ENCODE data around the gene ACOXL. TPM values are rescaled to one million over a fixed set of nuclear protein-coding genes. Genes with fewer than 3 reads are reported as not detected.

The ACOXL gene
- total RNA-seq, 1 donor from 2014 or later = not detected

DNA sequence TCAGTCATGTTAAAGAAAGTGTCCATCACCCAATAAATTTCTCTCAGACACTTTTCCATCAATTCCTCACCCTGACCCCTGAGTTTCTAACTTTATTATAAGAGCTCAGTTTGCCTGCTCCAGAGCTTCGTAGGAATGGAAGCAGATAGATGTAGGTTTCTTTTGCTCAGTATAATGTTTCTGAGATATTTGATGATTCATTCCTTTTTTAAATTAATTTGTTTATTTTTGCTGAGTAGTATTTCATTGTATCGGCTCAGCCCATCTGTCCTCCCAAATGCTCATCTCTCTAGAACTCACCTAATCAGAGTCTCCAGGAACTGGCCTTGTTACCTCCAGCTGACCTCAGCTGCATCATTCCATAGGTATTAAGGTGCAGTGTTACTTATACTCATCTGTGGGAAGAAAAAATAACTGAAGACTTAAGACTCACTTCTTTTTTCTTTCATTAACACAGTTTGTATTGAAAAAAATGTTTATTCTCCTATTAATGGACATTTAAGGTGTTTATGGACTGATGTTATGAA lies 376.4 kb downstream of the ACOXL start:
- H3K36me3 Mint-ChIP-seq (ENCODE audit: low read depth) = no peaks in the 10 kb centered on the region
- DNase-seq (ENCODE audit: low read depth, low spot score) = no peak
- no peak overlapping the region for H3K27ac Mint-ChIP-seq (ENCODE audit: unreplicated experiment)
- no peaks in the 10 kb centered on the region for H3K4me1 Mint-ChIP-seq
- TF ChIP-seq, protein P1, sequence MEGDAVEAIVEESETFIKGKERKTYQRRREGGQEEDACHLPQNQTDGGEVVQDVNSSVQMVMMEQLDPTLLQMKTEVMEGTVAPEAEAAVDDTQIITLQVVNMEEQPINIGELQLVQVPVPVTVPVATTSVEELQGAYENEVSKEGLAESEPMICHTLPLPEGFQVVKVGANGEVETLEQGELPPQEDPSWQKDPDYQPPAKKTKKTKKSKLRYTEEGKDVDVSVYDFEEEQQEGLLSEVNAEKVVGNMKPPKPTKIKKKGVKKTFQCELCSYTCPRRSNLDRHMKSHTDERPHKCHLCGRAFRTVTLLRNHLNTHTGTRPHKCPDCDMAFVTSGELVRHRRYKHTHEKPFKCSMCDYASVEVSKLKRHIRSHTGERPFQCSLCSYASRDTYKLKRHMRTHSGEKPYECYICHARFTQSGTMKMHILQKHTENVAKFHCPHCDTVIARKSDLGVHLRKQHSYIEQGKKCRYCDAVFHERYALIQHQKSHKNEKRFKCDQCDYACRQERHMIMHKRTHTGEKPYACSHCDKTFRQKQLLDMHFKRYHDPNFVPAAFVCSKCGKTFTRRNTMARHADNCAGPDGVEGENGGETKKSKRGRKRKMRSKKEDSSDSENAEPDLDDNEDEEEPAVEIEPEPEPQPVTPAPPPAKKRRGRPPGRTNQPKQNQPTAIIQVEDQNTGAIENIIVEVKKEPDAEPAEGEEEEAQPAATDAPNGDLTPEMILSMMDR (conservative IDR thresholded peaks at IDR 0.05) = no peak
- no peaks in the 10 kb centered on the region for H3K9me3 Mint-ChIP-seq
- H3K4me3 Mint-ChIP-seq = no peak overlapping the region
- peaks cover 9% of the 10 kb centered on the region for H3K27me3 Mint-ChIP-seq (ENCODE audit: low read depth)

DNA sequence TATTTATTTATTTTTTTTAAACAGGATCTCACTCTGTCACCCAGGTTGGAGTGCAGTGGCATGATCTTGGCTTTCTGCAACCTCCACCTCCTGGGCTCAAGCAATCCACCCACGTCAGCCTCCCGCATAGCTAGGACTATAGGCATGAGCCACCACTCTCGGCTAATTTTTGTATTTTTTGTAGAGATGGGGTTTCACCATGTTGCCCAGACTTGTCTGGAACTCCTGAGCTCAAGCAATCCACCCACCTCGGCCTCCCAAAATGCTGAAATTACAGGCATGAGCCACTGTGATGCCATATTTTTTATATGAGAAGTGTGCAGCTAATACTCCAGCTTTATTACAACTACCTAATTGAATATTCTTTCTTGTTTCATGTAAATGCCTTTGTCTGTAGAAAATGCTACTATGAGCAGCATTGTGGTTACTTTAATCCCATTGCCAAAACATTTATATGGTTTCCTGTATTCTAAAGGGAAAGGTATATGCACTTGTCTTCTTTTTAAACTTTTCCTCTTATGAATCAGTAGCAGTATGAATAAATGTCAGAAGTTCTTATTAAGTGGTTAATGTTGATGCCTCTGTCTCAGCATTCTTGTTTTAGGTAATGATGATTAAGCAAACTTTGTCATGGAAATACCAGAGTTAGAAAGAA lies 378.9 kb downstream of the ACOXL start:
- no peak for DNase-seq (ENCODE audit: low read depth, low spot score)
- H3K9me3 Mint-ChIP-seq = no peaks in the 10 kb centered on the region
- TF ChIP-seq, protein P1 (conservative IDR thresholded peaks at IDR 0.05) = no peak
- no peak overlapping the region for H3K4me3 Mint-ChIP-seq
- peaks cover 26% of the 10 kb centered on the region for H3K27me3 Mint-ChIP-seq (ENCODE audit: low read depth)
- no peak overlapping the region for H3K27ac Mint-ChIP-seq (ENCODE audit: unreplicated experiment)
- no peaks in the 10 kb centered on the region for H3K4me1 Mint-ChIP-seq
- no peaks in the 10 kb centered on the region for H3K36me3 Mint-ChIP-seq (ENCODE audit: low read depth)

DNA sequence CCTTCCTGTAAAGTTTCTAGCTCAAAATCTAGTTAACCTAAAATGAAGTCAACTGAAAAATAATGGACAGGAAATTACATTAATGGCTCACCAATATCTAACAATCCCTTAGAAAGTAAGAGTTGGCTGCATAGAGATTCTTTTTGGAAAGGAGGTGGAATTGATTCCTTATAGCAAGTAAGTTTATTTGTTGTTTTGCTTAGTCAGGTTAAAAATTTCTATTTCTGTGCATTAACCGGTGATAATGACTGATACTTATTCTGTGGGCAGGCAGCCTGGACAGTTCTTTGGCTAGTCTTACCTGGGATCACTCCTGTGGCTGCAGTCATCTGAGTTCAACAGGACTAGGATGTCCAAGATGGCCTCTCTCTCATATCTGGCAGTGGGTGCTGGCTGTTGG lies 381.5 kb downstream of the ACOXL start:
- peaks cover 52% of the 10 kb centered on the region for H3K27me3 Mint-ChIP-seq (ENCODE audit: low read depth)
- H3K4me1 Mint-ChIP-seq = peaks cover 20% of the 10 kb centered on the region
- H3K36me3 Mint-ChIP-seq (ENCODE audit: low read depth) = no peaks in the 10 kb centered on the region
- H3K9me3 Mint-ChIP-seq = no peaks in the 10 kb centered on the region
- TF ChIP-seq, protein P1 (conservative IDR thresholded peaks at IDR 0.05) = no peak
- no peak overlapping the region for H3K27ac Mint-ChIP-seq (ENCODE audit: unreplicated experiment)
- no peak overlapping the region for H3K4me3 Mint-ChIP-seq
- DNase-seq (ENCODE audit: low read depth, low spot score) = no peak

DNA sequence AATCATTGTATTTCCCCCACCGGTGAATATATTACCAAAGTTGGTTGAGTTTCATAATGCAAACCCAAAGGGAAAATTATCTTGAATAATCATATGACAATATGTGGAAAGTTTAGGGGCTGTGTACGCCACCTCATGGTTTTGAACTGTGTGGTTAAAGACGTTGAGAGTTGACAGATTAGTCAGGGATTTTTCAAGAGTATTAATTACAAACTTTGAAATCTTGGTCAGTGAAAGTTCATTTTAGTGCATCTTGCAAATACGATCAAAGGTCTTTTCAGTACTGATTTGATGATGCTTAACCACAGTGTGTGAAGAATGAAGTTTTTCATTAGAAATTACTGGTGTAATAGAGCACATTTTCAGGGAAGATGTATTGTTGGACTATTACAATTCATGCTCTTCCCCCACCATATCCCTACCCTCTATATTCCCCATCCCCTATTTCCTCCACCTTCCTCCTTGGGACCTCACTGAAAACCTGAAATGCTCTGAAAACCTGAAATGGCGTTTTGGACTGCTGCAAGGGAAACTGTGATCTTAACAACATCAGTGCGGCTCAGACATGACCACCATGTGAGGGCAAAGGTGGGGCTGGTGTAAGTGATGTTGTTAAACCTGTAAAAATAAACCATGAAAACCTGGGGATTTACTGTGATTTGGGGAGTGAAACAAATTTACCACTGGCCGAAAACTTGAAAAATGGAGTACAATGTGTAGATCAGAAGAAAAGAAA lies 383.8 kb downstream of the ACOXL start:
- H3K4me1 Mint-ChIP-seq = peaks cover 26% of the 10 kb centered on the region
- H3K4me3 Mint-ChIP-seq = peak overlapping the region; percentile 84
- no peaks in the 10 kb centered on the region for H3K36me3 Mint-ChIP-seq (ENCODE audit: low read depth)
- H3K27ac Mint-ChIP-seq (ENCODE audit: unreplicated experiment) = no peak overlapping the region
- H3K27me3 Mint-ChIP-seq (ENCODE audit: low read depth) = peaks cover 70% of the 10 kb centered on the region
- TF ChIP-seq, protein P1 (conservative IDR thresholded peaks at IDR 0.05) = no peak
- no peak for DNase-seq (ENCODE audit: low read depth, low spot score)
- H3K9me3 Mint-ChIP-seq = no peaks in the 10 kb centered on the region

DNA sequence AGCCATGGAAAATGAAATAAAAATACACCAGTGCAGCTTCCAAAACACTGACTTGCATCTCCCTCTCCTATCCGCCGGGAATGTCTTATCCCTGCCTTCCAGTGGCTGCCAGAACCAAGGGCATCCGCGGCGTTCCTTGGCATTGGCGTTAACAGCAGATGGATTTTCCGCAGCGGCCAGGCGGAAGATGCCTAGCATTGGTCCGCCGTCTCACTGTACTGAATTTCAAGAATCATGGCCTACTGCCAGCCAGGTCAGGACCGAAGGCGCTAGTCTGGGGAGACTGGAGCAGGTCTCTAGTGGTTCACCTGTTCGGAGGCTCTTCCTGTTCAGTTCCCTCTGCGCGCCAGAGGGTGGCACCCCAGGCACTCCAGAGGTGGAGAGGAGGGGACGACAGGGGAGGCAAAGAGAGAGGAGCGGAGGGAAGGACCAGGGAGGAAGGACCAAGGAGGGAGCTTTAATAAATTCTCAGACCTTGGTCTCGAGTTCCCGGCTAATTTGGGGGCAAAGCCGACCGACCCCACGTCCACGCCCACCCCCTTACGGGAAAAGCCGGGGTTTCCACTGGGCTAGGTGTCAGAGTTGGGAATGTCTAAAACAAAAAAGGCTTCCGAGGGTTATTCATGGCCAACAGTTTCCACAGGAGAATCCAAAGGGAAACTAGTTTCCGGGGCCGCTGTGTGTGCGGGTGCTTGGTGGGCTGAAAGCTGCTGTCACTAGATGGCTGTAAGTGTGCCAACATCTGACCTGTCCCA lies 384.6 kb downstream of the ACOXL start:
- H3K4me3 Mint-ChIP-seq = peak overlapping the region; percentile 84
- no peaks in the 10 kb centered on the region for H3K9me3 Mint-ChIP-seq
- H3K4me1 Mint-ChIP-seq = peaks cover 26% of the 10 kb centered on the region
- H3K27me3 Mint-ChIP-seq (ENCODE audit: low read depth) = peaks cover 75% of the 10 kb centered on the region
- no peaks in the 10 kb centered on the region for H3K36me3 Mint-ChIP-seq (ENCODE audit: low read depth)
- TF ChIP-seq, protein P1 (conservative IDR thresholded peaks at IDR 0.05) = peak; percentile 88
- DNase-seq (ENCODE audit: low read depth, low spot score) = peak; percentile 55
- no peak overlapping the region for H3K27ac Mint-ChIP-seq (ENCODE audit: unreplicated experiment)

Data from neural crest cell (in vitro differentiated cells).